PFSK-1 (cell line): Measurements from ENCODE around the gene CENPV.

Experiments used
- FOXP2 ChIP-seq: optimal IDR thresholded peaks from 2 replicates; pipeline ENCODE3; 2011; ENCODE audit warnings: borderline replicate concordance, control low read depth, inconsistent platforms; ENCODE audit not compliant: insufficient read depth; ENCODE audit errors: extremely low read length, extremely low read depth
- POLR2AphosphoS5 ChIP-seq: IDR thresholded peaks from 2 replicates; pipeline ENCODE4 v1.6.1; 2012; ENCODE audit warnings: low read depth, mild to moderate bottlenecking, control low read depth, low read length, moderate library complexity
- SIN3A ChIP-seq: IDR thresholded peaks from 2 replicates; pipeline ENCODE4 v1.6.1; 2012; ENCODE audit warnings: mild to moderate bottlenecking, low read length, moderate library complexity, borderline replicate concordance; ENCODE audit not compliant: insufficient read depth
- TAF1 ChIP-seq: IDR thresholded peaks from 2 replicates; pipeline ENCODE4 v1.6.1; 2012; ENCODE audit warnings: low read length, control low read depth, borderline replicate concordance; ENCODE audit not compliant: insufficient read depth
- TF ChIP-seq, protein P1 (sequence below), 2 experiments: IDR thresholded peaks; 2 replicates each; pipeline versions ENCODE4 v1.6.1 to v1.8.0; 2011 to 2012; ENCODE audit warnings: low read depth in 2 of 2, low read length in 2 of 2, control low read depth in 1 of 2, inconsistent platforms in 1 of 2, mild to moderate bottlenecking in 1 of 2, moderate library complexity in 1 of 2; ENCODE audit not compliant: insufficient read depth in 1 of 2

CENPV gene

DNA sequence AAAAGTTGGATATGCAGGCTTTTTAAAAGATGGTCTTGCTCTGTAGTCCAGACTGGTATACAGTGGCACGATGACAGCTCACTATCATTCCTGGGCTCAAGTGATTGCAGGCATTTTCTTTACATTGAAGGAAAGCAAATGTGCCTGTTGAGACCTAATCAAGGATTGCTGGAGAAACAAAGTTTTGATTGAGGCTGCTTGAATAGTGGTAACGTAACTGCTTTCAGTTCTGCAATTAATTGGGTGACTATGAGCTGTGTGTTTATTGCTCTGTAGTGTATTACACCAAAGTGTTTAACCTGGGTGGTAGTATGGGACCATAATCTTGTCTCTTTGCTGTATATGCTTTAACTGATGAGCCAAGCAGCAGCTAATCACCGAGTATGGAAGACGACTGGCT is 29.9 kb upstream of the CENPV start:
- no peak for TF ChIP-seq SIN3A
- peak; percentile 19; the same call in 1 of the 2 replicates for TF ChIP-seq POLR2AphosphoS5
- no peak for TF ChIP-seq FOXP2

- TF ChIP-seq FOXP2, result no peak
Observed at GRCh38 chr17:16381496-16381820, 28.2 kb upstream of the CENPV start.

DNA sequence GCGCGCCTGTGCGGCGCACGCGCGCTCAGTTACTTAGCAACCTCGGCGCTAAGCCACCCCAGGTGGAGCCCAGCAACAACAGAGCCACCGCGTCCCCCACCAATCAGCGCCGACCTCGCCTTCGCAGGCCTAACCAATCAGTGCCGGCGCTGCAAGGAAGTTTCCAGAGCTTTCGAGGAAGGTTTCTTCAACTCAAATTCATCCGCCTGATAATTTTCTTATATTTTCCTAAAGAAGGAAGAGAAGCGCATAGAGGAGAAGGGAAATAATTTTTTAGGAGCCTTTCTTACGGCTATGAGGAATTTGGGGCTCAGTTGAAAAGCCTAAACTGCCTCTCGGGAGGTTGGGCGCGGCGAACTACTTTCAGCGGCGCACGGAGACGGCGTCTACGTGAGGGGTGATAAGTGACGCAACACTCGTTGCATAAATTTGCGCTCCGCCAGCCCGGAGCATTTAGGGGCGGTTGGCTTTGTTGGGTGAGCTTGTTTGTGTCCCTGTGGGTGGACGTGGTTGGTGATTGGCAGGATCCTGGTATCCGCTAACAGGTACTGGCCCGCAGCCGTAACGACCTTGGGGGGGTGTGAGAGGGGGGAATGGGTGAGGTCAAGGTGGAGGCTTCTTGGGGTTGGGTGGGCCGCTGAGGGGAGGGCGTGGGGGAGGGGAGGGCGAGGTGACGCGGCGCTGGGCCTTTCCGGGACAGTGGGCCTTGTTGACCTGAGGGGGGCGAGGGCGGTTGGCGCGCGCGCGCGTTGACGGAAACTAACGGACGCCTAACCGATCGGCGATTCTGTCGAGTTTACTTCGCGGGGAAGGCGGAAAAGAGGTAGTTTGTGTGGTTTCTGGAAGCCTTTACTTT is 27.6 kb upstream of the CENPV start, which contains the start of gene UBB:
Gene UBB, plus strand, starts transcription at position 452 of the 856 bp plus-strand sequence. CDS start 817 bp downstream, outside the sequence.
- peak; percentile 100 for TF ChIP-seq POLR2AphosphoS5
- TF ChIP-seq SIN3A, result peak; percentile 38; the same call in 1 of the 2 replicates
- TF ChIP-seq, protein P1, sequence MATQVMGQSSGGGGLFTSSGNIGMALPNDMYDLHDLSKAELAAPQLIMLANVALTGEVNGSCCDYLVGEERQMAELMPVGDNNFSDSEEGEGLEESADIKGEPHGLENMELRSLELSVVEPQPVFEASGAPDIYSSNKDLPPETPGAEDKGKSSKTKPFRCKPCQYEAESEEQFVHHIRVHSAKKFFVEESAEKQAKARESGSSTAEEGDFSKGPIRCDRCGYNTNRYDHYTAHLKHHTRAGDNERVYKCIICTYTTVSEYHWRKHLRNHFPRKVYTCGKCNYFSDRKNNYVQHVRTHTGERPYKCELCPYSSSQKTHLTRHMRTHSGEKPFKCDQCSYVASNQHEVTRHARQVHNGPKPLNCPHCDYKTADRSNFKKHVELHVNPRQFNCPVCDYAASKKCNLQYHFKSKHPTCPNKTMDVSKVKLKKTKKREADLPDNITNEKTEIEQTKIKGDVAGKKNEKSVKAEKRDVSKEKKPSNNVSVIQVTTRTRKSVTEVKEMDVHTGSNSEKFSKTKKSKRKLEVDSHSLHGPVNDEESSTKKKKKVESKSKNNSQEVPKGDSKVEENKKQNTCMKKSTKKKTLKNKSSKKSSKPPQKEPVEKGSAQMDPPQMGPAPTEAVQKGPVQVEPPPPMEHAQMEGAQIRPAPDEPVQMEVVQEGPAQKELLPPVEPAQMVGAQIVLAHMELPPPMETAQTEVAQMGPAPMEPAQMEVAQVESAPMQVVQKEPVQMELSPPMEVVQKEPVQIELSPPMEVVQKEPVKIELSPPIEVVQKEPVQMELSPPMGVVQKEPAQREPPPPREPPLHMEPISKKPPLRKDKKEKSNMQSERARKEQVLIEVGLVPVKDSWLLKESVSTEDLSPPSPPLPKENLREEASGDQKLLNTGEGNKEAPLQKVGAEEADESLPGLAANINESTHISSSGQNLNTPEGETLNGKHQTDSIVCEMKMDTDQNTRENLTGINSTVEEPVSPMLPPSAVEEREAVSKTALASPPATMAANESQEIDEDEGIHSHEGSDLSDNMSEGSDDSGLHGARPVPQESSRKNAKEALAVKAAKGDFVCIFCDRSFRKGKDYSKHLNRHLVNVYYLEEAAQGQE (IDR thresholded peaks at IDR 0.05; ENCODE audit: insufficient read depth in 1 of 2, low read depth in 2 of 2, low read length in 2 of 2), result peak; percentile 57 to 60; a peak in 2 of 4 replicates
- peak; percentile 99 for TF ChIP-seq TAF1
- TF ChIP-seq FOXP2, result peak; percentile 78

DNA sequence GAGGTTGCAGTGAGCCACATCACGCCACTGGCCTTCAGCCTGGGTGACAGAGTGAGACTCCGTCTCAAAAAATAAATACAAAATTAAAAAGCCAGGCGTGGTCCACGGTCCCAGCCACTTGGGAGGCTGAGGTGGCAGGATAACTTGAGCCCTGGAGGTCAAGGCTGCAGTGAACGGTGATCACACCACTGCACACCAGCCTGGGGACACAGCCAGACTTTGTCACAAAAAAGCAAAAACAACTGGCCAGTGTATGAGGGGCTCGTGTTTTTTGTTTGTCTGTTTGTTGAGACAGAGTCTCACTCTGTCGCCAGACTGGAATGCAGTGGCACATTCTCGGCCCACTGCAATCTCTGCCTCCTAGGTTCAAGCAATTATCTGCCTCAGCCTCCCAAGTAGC is 26.4 kb upstream of the CENPV start:
- TF ChIP-seq POLR2AphosphoS5, result no peak
- TF ChIP-seq FOXP2, result no peak
- TF ChIP-seq TAF1, result no peak
- TF ChIP-seq SIN3A, result no peak
- TF ChIP-seq, protein P1 (IDR thresholded peaks at IDR 0.05; ENCODE audit: insufficient read depth in 1 of 2, low read depth in 2 of 2, low read length in 2 of 2), result no peak

- TF ChIP-seq SIN3A, result no peak
- TF ChIP-seq FOXP2, result no peak
- no peak for TF ChIP-seq POLR2AphosphoS5
- no peak for TF ChIP-seq TAF1
- TF ChIP-seq, protein P1 (IDR thresholded peaks at IDR 0.05; ENCODE audit: insufficient read depth in 1 of 2, low read depth in 2 of 2, low read length in 2 of 2), result no peak
Observed at GRCh38 chr17:16378636-16379282, 25.5 kb upstream of the CENPV start.

DNA sequence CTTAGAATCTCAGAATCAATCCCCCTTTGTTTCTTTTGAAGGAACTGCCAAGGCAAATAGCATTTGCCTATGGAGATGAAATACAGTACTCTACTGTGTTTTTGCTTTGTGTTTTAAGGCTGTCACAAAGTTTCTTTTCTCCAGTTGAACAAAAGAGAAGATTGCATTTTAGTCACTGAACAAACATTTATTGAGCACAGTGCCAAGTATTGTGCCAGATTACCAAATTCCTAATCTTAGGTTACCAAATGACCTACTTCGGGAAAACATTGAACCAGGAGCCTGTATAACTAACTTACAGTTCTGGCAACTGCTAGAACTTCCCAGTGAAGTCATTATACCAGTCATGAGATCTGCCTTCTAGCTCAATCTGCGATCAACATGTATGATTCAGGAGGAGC is 24.7 kb upstream of the CENPV start:
- TF ChIP-seq FOXP2 (no peak), TAF1 (no peak), SIN3A (no peak), POLR2AphosphoS5 (no peak)
- TF ChIP-seq, protein P1 (IDR thresholded peaks at IDR 0.05; ENCODE audit: insufficient read depth in 1 of 2, low read depth in 2 of 2, low read length in 2 of 2), result no peak
